HG02610 (cell line): Measurements from ENCODE around the gene CABLES1.

Experiments
- ATAC-seq: cut with Tn5 transposase; IDR thresholded peaks from one replicate; pipeline ENCODE4 v1.9.1; 2021; ENCODE audit warnings: mild to moderate bottlenecking, moderate library complexity; ENCODE audit not compliant: unreplicated experiment

The CABLES1 gene

DNA sequence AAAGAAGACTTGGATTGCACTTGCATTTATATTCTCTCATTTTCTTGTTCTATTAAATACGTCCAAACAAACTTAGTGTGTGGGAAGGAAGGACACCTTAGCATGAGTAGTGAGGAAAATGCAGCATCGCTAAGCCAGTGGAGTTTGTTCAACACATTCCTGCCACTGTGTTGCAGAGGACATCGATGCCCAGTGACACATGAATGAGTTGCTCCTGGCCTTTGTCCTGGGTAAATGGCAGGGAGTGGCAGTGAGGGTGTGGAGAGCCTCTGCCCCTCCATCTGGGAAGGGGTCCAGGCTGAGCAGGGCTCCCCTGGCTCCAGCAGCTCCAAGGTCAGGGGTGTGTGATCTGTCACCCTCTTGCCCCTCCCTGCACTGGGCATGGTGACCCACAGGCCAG, 75.9 kb downstream of the CABLES1 start:
- no peak for ATAC-seq

DNA sequence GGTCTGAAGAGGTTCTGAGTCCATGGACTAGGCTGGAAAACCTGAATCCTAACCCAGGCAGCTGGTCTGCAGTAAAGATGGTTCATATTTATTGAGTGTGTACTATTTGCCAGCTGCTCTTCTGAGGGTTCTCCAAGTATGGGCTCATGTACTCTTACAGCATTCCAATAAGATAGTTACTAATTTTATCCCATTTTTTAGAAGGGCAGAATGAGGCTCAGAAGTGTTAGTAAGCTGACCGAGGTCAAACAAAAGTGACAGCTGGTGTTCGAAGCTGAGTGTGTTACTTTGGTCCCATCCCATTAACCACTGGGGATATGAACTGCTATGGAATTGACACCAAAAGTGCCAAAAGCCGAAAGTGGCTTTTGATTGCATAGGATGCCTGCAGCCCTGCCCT, 76.9 kb downstream of the CABLES1 start:
- no peak for ATAC-seq

DNA sequence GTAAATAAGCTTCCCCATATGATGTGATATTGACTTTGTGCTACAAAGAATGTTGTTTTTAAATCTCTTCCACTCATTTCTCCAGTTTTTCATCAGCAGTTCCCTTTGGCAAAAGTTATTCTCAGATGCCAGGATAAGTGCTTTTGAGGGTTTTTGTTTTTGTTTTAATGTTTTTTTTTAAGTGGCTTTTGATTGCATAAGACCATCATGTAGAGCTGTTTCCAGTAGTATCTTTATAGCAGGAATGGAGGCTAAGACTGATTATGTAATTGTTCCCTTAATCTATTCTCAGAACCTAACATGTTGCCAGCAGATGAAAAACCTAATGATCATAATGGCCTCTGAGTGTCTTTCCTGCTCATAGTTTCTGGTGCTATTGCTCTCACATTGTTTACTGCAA, 77.9 kb downstream of the CABLES1 start:
- no peak for ATAC-seq

DNA sequence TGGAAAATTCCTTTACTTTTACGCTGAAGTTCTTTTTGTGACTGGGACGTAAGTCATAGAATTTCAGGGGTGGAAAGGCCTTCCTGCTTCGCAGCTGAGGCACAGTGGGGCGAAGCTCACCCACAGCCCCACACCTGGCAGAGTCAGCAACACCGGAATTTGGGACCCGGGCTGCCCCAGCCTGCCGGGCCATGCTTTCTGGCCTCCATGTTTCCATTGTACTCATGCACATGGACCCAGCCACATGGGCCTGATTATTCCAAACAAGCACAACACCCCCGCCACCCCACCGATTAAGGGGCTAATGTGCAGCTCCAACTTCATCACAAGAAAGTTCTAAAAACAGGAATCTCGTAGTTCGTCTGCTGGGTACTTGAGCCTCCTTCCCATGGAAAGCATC, 82.5 kb downstream of the CABLES1 start:
- no peak for ATAC-seq

DNA sequence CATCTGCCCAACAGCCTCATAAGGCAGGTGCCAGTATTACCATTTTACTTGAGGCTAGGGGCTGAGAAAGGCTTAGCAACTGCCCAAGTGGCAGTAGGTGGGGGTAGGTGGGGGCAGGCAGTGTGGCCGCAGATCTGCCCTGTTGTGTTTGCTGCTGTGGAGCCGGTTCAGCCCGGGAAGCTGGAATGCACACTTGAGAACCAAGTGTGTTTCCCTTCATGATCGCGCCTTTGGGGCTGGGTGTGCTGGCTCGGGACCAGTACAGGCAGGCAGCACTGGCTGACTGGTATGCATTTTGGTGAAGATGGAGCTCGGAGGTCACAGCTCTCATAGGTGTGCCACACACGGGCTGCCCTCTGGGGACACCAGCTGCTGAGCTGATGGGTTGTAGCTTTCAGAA, 85.1 kb downstream of the CABLES1 start:
- no peak for ATAC-seq

DNA sequence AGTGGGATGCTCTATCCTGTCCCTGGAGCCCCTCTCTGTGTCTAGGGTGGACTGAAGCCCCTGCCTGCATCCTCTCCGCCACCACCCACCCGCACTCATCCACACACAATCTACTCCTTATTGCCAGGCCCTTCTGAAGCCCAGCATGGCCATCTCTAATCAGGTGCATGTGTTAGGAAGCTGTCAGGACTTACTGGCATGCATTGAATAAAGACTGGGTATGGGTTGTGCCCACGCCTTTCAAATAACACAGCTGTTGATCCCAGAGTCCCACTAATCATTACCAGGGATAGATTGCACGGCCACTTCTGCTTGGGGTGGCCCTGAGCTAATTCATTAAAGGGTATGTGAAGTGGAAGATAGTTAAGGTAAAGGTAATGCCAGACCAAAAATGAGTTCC, 88.4 kb downstream of the CABLES1 start:
- ATAC-seq = no peak

DNA sequence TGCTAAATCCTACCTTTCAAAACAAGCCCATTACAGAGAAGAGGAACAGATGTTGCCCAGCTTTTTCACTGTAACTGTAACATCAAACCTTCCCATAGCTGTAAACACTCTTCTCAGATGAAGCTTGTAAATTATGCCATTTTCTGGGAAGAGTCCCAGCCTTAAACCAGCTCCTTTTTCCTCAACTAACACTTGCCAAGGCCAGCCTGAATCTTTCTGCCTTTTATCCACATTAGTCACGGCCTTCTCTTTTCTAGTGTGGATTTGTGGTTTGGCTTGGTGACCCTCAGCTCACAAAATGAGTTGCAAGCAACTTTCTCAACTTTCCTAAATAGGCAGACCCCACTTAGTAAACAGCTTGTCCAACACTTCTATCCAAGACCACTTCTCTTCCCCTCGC, 90.2 kb downstream of the CABLES1 start:
- ATAC-seq = no peak

DNA sequence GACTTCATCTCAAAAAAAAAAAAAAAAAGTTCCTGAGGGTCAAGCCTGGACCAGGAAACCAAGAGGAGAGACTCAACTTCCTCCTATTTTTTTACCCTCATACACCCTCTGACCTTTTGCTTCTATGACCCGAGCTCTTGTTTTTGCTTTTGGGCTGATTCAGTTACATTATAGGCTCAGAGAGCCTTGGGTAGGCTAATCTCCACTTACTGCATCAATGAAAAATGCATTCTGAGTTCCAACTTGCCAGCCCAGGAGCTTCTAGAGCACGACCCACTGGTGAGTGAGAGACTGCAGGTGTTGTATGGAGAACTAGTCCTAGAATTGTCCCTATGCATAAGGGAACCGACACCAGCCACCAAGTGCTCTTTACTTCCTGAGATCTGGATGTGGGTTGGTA, 91.1 kb downstream of the CABLES1 start:
- ATAC-seq = no peak

DNA sequence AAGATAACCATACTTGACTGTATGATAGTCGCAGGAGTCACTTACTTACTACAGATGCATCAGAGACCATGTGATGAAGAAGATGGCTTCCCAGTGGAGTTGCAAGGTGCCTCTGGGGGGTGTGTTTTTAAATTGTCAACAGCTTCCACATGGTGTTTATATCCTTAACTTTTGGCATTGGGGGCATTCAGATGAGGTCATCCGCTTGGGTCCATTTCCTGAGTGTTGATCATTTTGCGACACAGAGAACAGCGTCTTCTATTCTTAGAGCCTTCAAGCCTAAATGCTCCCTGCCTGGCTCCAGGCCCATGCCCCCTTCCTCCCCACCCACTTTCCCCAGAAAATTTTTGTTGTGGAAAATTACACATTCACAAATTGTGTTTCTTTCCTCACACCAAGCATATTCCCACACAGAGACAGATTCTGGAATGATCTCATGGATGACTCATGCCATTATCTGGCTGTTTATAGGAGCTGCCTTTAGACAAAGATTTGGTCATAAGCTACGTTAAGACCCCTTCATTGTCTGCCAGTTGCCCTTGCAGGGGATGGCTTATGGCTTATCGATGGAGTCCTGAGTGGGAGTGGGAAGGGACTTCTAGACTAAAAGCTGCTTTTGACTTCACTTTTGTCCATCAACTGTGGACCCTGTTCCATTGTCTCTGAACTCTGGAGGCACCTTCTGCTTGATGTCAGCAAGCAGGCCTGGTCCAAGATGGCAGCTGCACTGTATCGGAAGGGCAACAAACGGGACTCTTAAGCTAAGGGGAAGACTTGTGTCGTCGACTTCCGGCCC, 91.8 kb downstream of the CABLES1 start:
- no peak for ATAC-seq

DNA sequence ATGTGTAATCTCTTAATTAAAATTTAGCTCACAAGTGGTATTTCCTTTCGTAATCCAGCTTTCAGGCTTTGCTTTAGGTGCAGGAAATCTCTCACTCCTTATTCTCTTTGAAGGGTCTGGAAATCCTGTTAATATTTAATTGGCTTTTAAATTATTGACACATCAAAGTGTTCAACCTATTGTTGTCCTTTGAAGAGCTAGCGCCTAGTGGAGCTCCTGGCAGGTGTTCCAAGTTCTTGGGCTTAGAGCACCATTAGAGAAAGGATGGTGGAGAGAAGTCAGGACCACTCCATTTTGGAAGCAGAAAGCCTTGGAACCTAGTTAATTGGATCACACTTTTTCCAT, 92.4 kb downstream of the CABLES1 start:
- ATAC-seq = no peak

DNA sequence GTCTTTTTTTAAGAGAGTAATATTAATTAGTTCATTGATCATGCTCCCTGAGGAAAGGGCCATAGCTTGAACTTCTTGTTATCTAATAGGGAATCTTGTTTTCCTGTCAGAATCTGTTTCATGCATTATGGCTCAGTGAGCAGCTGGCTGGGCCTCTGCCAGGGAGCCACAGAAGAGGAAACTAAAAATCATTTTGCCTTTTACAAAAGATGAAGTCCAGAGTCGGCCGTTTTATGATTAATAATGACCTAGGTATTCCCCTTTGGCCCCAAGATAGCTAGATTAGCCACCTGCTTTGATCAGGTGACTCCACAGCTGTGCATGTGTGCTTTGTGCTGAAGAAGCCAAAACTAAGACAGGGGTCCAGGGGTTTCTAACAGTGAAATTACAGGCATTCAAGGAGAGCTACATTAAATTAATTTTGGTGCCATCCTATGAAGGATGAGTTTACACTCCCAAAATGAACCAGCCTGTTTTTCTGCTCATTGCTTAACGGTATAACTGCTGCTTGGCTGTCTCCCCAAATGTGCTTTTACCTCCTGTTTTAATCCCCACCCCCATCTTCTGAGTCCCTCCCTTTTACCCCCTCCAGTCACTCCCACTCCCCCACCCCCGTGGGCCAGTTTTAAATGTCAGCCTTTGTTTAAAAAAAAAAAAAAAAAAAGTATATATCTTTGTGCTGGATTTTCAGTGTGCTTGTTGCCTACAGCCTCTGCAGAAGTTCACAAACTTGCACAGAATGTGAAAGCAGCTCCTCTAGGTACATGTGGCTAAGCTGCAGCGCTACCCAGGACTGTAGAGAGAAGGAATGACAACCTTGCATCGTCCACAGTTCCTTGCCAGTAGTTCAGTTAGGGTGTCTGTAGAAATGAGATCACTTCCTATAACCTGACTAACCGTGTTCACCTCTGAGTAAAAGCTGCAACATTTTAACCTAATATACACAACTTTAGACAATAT, 93.1 kb downstream of the CABLES1 start:
- peak; percentile 36 for ATAC-seq

DNA sequence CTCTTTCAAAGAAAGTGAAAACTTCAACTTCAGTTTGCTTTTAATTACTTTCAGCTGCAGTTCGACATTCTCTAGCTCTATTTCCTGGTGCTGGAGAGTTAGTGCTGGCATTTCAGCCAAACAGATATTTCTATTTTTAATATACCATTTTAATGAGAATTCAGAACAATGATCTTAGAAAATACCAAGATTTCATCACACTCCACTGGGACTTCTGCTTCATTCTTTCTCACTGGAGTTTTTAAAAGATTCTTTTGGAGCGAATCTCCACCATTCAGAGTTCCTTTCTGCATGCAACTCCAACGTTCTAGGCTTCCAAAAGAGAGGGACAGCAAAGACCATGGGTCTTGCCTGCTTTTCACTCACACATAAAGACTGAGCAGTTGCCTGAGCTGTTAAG, 94.2 kb downstream of the CABLES1 start:
- ATAC-seq = no peak

DNA sequence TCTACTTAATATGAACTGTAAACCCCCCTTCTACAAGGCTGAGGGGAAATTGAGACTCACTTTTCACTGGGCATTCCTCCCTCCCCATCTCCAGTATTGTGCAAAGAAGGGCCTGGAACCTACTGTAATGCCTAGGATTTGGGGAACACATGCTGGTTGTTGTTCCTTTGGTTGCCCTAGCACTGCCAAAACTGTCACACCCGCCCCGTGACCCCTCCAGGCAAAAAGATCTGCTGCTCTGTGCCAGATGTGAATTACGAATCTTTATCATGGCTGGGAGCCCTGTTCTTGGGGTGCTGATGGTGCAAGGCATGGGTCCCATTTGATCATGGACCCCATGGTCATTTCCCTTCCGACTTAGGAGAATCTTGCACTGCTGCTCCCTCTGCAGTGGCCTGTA, 95.4 kb downstream of the CABLES1 start:
- no peak for ATAC-seq

DNA sequence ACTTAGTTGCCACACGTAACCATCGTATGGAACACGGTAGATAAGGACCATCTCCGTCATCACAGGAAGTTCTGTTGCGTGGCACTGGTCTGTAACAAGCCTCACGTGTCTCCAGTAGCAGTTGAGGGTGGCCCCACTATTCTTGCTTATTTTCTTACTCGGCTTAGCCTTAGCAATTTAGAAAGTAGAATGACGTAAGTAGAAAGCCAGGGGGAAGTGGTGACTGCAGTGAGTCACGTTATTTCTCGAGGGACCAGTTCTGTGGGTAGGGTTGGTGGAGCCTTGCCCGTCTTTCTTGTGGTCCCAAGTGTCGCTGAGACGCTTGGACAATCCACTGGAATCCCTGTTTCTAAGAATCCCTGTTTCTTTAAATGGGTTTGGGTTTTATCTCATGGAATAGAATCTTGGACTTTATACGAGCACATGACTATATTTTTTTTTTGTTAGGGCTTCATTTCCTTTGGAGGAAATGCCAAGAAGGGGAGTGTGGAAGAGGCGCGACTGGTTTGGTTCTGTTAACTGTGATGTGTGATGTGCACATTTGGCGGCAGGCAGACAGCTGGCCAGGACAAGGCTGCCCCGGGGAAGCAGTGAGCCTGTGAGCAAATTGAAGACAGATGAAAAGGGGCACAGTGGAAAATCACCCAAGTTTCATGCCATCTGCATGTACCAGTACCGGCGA, 96.2 kb downstream of the CABLES1 start:
- peak; percentile 87 for ATAC-seq

DNA sequence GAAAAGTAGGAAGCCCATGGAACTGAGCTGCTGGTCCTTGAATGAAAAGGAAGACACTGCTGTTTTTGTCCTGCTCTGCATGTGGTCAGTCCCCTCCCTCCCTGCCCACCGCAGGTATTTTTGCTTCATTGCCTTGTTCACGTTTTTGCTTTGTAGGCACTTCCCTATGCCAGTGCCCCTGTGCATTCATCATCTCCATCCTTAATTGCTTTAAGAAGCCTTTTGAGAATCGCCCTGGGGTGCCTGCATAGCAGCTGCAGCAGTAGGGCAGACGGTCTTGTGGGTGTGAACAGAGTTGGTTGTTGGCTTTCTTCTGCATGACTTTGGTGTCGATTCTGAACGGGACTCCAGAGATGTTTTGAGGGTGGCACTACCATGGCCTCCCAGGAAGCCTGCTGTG, 97.0 kb downstream of the CABLES1 start:
- no peak for ATAC-seq

DNA sequence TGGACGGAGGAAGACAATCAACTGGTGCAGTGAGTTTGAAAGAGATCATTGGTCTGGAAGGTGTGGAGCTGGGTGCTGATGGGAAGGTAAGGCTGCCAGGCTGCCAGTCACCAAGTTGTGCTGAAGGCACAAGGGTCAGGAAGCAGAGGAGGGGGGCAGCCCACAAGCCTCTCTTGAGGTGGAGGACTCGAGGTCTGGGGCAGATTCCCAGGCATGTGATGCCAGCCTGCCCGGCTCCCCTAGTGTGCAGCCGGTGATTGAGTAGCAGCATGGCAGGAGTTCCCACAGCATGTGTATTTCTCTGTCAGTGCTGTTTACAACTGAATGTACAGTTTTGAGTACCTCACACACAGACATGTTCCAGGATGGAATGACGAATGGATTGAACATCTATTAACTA, 99.3 kb downstream of the CABLES1 start:
- ATAC-seq = no peak

DNA sequence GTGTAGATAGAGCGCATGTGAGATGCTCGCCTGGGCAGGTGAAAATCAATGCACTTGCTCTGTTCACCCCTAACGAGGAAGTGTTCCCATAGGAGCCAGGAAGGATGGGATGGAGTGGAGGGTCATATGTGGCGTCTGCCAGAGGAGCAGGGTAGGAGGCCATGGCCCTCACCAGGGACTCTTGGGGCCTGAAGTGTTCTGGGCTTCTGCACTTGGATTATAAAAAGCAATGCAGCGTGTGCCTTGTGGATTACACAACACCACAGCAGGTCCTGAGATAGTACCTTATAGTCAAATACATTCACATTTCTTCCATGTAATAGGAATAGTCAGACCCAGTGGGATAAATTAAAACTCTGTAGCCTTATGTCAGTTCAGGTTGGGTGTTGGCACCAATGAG, 100.1 kb downstream of the CABLES1 start:
- no peak for ATAC-seq

DNA sequence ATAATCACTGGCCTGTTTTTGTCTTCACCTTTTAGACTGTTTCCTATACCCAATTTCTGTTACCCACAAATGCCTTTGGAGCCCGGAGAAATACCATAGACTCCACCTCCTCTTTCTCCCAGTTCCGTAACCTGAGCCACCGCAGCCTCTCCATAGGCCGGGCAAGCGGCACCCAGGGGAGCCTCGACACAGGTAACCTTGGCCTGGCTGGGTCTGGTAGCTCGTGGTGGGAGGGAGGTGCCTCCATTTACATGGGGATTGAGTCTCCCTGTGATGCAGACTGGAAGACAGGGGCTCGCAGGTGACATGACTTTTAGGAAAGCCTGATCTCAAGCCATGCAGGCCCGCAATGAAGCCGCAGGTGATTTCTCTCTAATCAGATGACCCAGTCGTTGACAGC, 100.6 kb downstream of the CABLES1 start:
- ATAC-seq = no peak

DNA sequence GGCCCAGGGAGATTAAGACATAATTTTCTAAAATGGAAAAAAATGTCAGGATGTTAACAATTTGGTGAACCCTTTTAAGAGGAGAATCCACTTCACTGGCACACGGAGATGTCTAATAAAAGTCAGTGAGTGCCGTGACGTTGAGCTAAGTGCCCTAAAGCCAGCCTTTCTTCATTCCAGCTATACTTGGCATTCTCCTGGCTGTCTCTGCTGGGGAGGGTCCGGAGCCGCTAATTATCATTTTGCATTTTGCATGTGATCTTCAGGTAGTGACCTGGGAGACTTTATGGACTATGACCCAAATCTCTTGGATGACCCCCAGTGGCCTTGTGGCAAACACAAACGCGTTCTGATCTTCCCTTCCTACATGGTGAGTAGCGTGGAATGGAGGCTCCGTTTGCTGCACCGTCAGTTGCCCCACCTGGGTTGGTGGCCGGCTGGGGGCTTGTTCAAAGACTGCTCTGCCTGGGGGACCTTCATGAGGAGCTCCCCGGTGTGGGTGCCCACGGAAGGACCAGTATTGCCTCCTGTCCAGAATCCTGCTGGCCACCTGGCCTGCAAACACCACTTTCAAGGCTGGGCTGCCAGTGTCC, 101.7 kb downstream of the CABLES1 start:
- ATAC-seq = no peak

DNA sequence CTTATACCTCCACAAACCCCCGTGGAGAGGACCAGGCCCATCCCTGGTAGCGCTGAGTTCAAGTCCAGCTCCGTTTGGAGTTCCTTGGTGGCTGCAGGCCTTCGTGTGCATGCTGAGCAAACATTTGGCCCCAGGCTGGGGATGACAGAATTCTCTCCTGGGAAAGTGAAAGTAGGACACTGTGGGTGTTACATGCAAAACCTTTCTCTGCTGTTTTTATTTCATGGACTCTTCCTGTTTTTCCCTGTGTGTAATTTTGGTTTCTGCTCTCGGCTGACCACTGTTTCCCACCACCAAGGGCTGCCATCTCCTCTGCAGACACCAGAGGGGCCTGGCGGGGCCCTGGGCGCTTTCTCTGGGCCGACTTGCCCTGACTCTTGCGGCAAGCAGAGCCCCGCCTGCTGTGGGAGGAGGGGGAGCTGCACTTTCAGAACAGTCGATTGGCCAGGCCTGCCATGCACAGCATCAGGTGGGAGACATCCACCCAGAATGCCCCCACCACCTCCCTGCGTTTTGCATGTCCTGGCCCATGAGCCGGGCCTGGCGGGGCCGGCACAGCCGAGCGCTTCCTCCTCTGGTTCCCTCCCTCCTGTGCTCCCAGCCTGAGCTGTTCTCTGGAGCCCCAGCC, 102.4 kb downstream of the CABLES1 start:
- ATAC-seq = peak; percentile 71

DNA sequence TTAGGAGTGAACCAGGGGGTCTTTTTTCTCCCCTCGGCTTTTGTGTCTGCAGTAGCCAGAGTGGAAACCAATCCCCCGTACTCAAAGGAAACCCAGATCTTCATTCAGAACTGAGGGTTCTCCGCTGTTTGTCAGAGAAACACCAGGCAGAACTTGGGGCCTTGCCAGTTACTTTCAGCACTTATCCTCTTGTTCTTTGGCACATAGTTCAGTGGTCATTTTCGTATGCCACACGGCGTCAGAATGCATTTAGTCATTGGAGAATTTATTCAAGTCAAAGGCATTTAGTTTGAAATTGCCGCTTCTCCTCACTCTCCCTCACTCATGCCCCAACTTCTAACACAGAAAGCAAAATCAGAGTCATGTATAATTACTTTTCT, 102.9 kb downstream of the CABLES1 start:
- no peak for ATAC-seq
